Measurements from ENCODE around the gene CACNA1H.
"Not testable (repeated sequence)": the region's sequence is repeated elsewhere in the genome, so short reads cannot be mapped to it uniquely, and the experiment has no call there.

CACNA1H gene

GRCh38 chr16:1176280-1176897, 23.5 kb downstream of the CACNA1H start:
- DNase-seq: no peak

GRCh38 chr16:1177053-1177452, 24.1 kb downstream of the CACNA1H start:
- DNase-seq: no peak

GRCh38 chr16:1177750-1178149, 24.8 kb downstream of the CACNA1H start:
- DNase-seq: no peak

DNA sequence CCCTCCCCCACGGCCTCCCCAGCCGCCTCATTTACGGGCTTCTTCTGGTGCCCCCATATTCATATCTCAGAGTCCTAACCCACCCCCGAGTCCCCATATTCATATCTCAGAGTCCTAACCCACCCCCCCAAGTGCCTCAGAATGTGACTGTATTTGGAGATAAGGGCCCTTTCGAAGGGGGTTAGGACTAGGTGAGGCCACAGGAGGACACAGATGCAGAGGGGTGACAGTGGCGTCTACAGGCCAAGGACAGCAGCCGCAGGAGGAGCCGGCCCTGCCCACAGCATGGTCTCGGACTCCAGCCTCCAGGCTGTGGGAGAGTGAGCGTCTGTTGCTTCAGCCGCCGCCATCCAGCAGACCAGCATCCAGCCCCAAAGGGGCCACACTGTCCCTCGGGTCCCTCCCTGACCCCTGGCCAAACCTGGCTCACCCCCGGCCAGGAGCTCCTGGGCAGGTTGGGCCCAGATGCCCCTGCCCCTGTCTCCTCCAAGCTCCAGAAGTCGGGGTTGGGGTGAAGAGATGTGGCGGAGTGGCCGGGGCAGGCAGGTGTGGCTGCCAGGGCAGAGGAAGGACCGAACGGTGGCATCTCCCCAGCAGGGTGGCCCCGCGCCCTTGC, 25.5 kb downstream of the CACNA1H start:
- DNase-seq: no peak

- no peak for DNase-seq
Observed at GRCh38 chr16:1180549-1181403, 27.9 kb downstream of the CACNA1H start.

DNA sequence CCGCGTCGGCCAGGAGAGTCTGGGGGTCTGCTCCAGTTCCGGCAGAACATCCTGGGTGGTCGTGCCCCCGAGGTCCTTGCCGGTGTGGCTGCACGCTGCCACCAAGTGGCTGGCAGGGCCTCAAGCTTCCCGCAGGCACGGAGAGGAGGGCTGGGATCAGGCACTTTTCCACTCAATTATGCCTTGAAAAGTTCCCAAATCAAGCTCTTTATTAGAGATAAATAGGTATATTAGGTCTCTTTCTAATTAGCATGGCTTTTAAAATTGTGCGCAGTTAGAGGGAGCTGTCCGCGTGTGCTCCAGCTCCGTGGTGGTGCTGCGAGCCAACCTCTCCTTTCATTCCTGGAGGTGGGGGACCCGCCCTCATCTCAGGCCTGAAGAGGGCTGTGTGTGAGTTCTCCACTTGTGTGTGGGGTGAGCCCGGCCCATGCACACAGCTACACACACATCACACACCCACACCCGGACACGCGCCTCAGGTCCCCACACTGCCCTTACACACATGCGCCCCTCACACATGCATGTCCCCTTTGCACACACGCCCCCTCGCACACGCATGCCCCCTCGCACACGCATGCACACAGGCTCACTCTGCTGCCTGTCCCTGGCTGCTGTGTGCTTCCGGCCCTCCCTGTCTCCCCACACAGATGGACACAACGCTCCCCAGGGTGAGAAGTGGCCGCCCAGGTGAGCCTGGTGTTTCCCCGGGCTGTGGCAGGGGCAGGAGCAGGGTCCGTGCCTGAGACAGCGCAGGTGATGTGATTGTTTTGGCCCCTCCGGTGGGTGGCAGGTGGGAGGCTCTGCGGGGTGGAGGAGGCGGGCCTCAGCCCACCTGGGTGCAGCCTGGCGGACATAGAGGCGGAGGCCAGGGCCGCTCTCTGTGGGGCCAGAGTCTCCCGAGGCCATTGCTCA, 28.8 kb downstream of the CACNA1H start:
- no peak for DNase-seq

GRCh38 chr16:1182316-1182671, 29.4 kb downstream of the CACNA1H start:
- DNase-seq: no peak

GRCh38 chr16:1182950-1183907, 30.3 kb downstream of the CACNA1H start:
- DNase-seq: no peak

DNA sequence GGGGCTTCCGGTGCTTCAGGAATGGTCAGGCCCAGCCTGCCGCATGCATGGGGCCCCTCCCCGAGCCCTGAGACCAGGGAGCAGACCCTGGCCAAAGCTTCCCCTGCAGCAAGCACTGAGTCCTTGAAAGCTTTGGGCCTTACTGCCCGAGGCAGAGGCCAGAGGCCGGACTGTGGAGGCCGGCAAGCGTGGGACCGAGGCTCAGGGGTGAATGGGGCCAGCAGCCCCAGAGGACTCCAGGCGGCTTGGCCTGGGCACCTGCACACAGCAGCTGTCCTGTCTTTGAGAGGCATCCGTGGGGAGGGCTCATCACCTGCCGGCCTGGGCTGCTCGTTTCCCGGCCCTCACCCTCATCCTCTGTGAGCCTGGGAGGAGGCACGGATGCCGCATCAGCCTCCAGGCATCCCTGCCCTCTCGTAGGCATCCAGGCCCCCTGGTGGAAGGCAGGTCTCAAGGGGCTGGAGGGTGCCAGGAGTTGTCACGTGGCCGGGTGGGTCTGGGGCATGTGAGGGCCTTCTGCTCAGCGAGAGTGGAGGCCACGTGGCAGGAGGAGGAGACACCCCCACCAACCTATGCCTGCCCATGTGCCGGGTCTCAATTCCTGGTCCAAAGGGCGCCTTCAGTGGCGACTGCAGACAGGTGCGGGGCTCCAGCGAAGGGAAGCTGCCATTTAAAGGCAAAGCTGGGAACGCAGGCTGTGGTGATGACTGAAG, 31.4 kb downstream of the CACNA1H start:
- peak; percentile 26 for DNase-seq

GRCh38 chr16:1184980-1185379, 32.1 kb downstream of the CACNA1H start:
- DNase-seq: no peak

DNA sequence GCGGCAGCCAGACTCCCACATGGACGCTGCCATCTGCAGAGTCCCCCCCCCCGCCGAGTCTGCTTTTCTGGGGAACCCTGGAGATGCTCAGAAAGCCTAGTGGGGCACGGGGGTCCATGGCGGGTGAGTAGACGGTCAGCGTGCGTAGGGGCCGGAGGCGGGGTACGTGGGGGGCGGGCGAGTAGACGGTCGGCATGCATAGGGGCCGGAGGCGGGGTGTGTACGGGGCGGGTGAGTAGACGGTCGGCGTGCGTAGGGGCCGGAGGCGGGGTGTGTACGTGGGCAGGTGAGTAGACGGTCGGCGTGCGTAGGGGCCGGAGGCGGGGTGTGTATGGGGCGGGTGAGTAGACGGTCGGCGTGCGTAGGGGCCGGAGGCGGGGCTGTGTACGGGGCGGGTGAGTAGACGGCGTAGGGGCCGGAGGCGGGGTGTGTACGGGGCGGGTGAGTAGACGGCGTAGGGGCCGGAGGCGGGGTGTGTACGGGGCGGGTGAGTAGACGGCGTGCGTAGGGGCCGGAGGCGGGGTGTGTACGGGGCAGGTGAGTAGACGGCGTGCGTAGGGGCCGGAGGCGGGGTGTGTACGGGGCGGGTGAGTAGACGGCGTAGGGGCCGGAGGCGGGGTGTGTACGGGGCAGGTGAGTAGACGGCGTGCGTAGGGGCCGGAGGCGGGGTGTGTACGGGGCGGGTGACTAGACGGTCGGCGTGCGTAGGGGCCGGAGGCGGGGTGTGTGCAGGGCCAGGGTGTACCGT, 32.7 kb downstream of the CACNA1H start:
- DNase-seq: not testable (repeated sequence)

- DNase-seq: no peak
Observed at GRCh38 chr16:1188432-1189189, 35.7 kb downstream of the CACNA1H start.

DNA sequence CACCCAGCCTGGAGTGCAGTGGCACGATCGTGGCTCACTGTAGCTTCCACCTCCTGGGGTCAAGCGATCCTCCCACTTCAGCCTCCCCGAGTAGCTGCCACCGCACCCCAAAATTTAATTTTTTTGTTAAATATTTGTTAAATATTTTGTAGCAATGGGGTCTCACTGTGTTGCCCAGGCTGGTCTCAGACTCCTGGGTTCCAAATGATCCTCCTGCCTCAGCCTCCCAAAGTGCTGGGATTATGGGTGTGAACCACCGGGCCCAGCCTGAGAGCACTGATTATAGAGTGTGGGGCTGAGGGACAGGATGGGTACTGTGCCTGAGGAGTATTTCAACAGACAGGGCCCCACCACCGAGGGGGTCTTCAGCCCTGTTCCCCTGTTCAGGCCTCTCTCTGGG, 36.5 kb downstream of the CACNA1H start:
- DNase-seq: no peak

DNA sequence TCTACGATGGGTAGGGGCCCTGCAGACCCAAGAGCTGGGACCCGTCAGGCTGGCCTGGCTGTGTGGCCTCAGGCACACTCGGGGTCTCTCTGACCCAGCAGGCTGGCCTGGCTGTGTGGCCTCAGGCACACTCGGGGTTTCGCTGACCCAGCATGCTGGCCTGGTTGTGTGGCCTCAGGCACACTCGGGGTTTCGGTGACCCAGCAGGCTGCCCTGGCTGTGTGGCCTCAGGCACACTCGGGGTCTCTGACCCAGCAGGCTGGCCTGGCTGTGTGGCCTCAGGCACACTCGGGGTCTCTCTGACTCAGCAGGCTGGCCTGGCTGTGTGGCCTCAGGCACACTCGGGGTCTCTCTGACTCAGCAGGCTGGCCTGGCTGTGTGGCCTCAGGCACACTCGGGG, 37.9 kb downstream of the CACNA1H start:
- not testable (repeated sequence) for DNase-seq

DNA sequence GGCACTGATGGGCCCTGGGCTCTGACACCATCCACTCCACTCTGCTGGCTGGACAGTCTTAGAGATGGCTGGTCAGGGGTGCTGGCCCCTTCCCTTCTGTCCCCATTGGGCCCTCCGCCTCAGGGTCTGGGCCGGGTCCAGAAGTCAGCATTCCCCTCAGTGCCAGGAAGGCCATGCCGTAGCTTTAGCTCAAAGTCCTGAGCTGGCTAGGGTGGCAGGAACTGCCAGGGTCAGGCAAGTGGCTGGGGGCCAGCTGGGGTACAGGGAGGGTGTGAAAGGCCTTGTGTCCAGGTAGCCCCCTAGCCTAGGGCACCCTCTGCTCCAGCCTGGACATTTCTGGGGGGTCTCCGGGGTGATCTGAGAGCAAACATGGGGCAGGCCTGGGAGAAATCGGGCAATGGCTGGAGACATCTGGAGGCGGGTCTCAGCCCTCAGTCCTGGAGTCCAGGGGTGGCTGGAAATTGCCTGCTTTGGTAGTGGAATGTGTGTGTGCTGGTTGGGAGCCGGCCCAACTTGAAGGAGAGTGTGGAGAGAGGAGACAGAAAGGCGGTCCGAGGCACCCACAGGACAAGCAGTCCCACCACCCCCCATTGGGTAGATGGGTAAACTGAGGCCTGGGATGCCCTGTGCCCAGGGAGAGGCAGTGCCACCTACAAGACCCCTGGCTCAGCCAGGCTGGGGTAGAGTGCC, 39.6 kb downstream of the CACNA1H start:
- no peak for DNase-seq

DNA sequence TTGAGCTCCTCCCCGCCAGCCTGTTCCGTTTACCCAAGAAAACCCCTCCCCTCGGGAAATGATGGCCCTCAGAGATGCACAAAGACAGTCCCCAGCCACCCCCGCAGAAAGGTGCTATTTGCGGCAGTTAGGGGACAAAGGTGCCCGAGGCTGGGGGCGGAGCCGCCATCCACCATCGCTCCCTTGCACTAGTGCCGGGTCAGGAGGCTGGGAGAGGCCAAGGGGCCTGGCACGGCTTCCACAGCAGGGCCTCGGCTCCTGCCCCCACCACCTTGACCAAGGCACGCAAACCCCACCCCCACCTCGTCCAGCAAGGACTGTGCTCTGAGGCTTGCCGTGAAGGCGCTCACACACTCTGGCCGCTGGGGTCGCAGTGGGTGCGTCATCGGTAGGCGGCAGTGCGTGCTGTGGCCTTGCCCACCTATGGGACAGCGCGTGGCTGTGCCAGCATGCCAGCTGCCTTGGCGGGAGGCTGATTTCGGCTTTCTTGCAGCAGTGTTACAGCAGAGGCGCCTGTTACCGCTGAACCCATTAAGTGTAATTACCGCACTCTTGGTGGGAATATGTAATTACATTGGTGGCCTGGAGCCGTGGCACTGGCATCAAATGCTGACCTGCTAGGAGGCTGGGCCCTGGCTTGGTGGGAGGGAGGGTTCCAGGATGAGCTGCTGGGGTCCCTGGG, 40.4 kb downstream of the CACNA1H start:
- DNase-seq: no peak

GRCh38 chr16:1193825-1194581, 41.1 kb downstream of the CACNA1H start:
- no peak for DNase-seq
